Loucy (cell line): ENCODE data around the gene GRK2.

Source experiments
- H2AFZ ChIP-seq: fragments of 200-600 bp; sonication (generic); 2 replicates; pipeline ENCODE4 v1.6.0; 2016; ENCODE audit warnings: antibody characterized with exemption, mild to moderate bottlenecking, low read length, moderate library complexity
- H3F3A ChIP-seq: fragments of 200-600 bp; 2 replicates; pipeline ENCODE4 v1.6.0; 2016; ENCODE audit warnings: antibody characterized with exemption, low read depth, mild to moderate bottlenecking
- H3K27me3 ChIP-seq: fragments of 200-600 bp; sonication (generic); 2 replicates; pipeline ENCODE4 v1.6.1; 2014; ENCODE audit warnings: low read length, mild to moderate bottlenecking; ENCODE audit not compliant: insufficient read depth, poor library complexity, severe bottlenecking
- H3K36me3 ChIP-seq: fragments of 200-600 bp; sonication (generic); 2 replicates; pipeline ENCODE4 v1.6.1; 2016; ENCODE audit warnings: low read length; ENCODE audit not compliant: insufficient read depth
- H3K4me1 ChIP-seq: fragments of 200-600 bp; sonication (generic); 2 replicates; pipeline ENCODE4 v1.5.1; 2014; ENCODE audit warnings: low read length, mild to moderate bottlenecking; ENCODE audit not compliant: insufficient read depth, poor library complexity, severe bottlenecking
- H3K4me2 ChIP-seq: fragments of 200-600 bp; sonication (generic); 2 replicates; pipeline ENCODE4 v1.6.0; 2014; ENCODE audit warnings: antibody characterized with exemption, low read length, low read depth, mild to moderate bottlenecking; ENCODE audit not compliant: poor library complexity, severe bottlenecking
- H3K4me3 ChIP-seq: fragments of 200-600 bp; sonication (generic); 2 replicates; pipeline ENCODE4 v1.5.1; 2014; ENCODE audit warnings: low read length, mild to moderate bottlenecking, mixed read lengths; ENCODE audit not compliant: poor library complexity, severe bottlenecking
- H3K79me2 ChIP-seq: fragments of 200-600 bp; sonication (generic); 2 replicates; pipeline ENCODE4 v1.6.1; 2014; ENCODE audit warnings: low read length; ENCODE audit not compliant: insufficient read depth
- H3K9ac ChIP-seq: fragments of 200-600 bp; sonication (generic); 2 replicates; pipeline ENCODE4 v1.6.0; 2014; ENCODE audit warnings: mild to moderate bottlenecking, low read depth, low read length, moderate library complexity; ENCODE audit not compliant: poor library complexity, severe bottlenecking
- H3K9me2 ChIP-seq: fragments of 200-600 bp; sonication (generic); replicated peaks from 2 replicates; pipeline ENCODE4 v1.6.1; 2016; ENCODE audit warnings: low read depth, low read length, mixed read lengths
- H3K9me3 ChIP-seq: fragments of 200-600 bp; sonication (generic); 2 replicates; pipeline ENCODE4 v1.6.1; 2014; ENCODE audit warnings: mild to moderate bottlenecking, antibody characterized with exemption, low read length, low read depth; ENCODE audit not compliant: insufficient read depth
- H4K20me1 ChIP-seq: fragments of 200-600 bp; sonication (generic); 2 replicates; pipeline ENCODE4 v1.6.0; 2014; ENCODE audit warnings: antibody characterized with exemption, low read length, mild to moderate bottlenecking; ENCODE audit not compliant: insufficient read depth, poor library complexity, severe bottlenecking
- CTCF ChIP-seq: fragments of 200-600 bp; sonication (generic); conservative IDR thresholded peaks from 2 replicates; pipeline ENCODE4 v1.5.1; 2014; ENCODE audit warnings: mild to moderate bottlenecking, antibody characterized with exemption, low read length
- EZH2phosphoT487 ChIP-seq: fragments of 200-600 bp; IDR thresholded peaks from 2 replicates; pipeline ENCODE4 v1.6.1; 2018; ENCODE audit warnings: antibody characterized with exemption, mild to moderate bottlenecking, moderate library complexity, borderline replicate concordance

GRK2 gene

GRCh38 chr11:67290801-67291200 lies 24.5 kb downstream of the GRK2 start:
- peaks cover 2% of the 10 kb centered on the region for H3K9me3 ChIP-seq
- TF ChIP-seq CTCF = no peak
- no peak for TF ChIP-seq EZH2phosphoT487
- peaks cover 30% of the 10 kb centered on the region for H4K20me1 ChIP-seq
- peak overlapping the region; percentile 81 for H3K9ac ChIP-seq
- no peaks in the 10 kb centered on the region for H3K27me3 ChIP-seq
- peaks cover 73% of the 10 kb centered on the region for H3K79me2 ChIP-seq
- peak overlapping the region; percentile 78 for H3K4me3 ChIP-seq
- H3K4me1 ChIP-seq = peaks cover 44% of the 10 kb centered on the region
- H3K4me2 ChIP-seq = peak overlapping the region; percentile 79
- peaks cover 27% of the 10 kb centered on the region for H3K36me3 ChIP-seq
- H3F3A ChIP-seq = peaks cover 6% of the 10 kb centered on the region
- H3K9me2 ChIP-seq = no peaks in the 10 kb centered on the region
- H2AFZ ChIP-seq = no peak overlapping the region

- Histone ChIP-seq H3K9me3 (peaks cover 6% of the 10 kb centered on the region), H2AFZ (no peak overlapping the region), H4K20me1 (peaks cover 30% of the 10 kb centered on the region), H3K27me3 (no peaks in the 10 kb centered on the region), H3K79me2 (peaks cover 73% of the 10 kb centered on the region), H3K4me3 (no peak overlapping the region), H3K9me2 (no peaks in the 10 kb centered on the region), H3K9ac (no peak overlapping the region), H3K4me2 (peak overlapping the region; percentile 21), H3K36me3 (peaks cover 20% of the 10 kb centered on the region), H3K4me1 (peaks cover 40% of the 10 kb centered on the region), H3F3A (peaks cover 6% of the 10 kb centered on the region)
- TF ChIP-seq CTCF = no peak
- TF ChIP-seq EZH2phosphoT487 = no peak
Measured at GRCh38 chr11:67291481-67292381, 25.5 kb downstream of the GRK2 start.

- no peak for TF ChIP-seq CTCF
- no peak for TF ChIP-seq EZH2phosphoT487
- H3K9me3 ChIP-seq = peaks cover 6% of the 10 kb centered on the region
- no peaks in the 10 kb centered on the region for H3K27me3 ChIP-seq
- peaks cover 30% of the 10 kb centered on the region for H4K20me1 ChIP-seq
- peaks cover 3% of the 10 kb centered on the region for H3F3A ChIP-seq
- peaks cover 69% of the 10 kb centered on the region for H3K79me2 ChIP-seq
- H3K4me1 ChIP-seq = peaks cover 30% of the 10 kb centered on the region
- no peaks in the 10 kb centered on the region for H3K9me2 ChIP-seq
- no peak overlapping the region for H3K4me3 ChIP-seq
- H2AFZ ChIP-seq = no peak overlapping the region
- peaks cover 18% of the 10 kb centered on the region for H3K36me3 ChIP-seq
- no peak overlapping the region for H3K9ac ChIP-seq
- peak overlapping the region; percentile 21 for H3K4me2 ChIP-seq
Measured at GRCh38 chr11:67292671-67293070, 26.4 kb downstream of the GRK2 start.
